ENCODE measurements around the gene PCK2. TPM values are rescaled to one million over a fixed set of nuclear protein-coding genes. Genes with fewer than 3 reads are reported as not detected.
A peak's percentile ranks its signal among the peaks of the same experiment; 100 is the strongest.

The PCK2 gene
- total and polyA plus RNA-seq, 8 donors = 12.9 to 61.3 (median 16.6) TPM

DNA sequence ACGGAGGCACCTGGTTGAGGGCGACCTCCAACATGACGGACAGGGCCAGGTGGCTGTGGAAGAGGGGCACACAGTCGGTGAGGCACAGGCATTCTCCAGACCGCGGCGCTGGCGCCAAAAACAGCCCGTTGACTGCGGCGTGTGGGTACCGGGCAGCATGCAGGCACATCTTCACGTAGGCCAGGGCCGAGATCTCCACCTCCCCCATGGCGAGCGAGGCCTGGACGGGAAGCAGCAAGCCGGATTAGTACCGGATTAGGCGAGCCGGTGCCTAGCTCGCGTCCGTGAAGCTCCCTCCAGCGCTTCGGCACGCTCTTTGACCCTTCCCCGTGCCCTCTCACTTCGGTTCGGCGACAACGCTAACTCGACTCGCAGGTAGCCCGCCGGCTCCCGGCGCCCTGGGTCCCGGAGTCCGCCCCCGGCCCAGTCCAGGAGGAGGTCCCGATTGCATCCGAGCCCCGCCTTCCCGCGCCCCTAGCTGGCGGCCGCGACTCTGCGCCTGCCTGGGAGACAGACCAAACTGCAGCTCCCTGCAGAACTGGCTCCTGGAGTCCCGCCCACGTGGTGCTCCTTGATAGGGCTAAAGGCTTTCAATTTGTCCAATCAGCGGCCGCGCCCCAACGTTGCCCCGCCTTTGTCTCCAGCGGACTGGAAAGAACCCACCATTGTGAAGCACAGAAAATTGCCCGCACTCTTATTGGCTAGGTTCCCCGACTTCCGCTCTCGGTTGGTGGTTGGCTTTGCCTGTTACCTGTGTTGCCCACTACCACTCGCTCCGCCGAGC, 47.2 kb downstream of the PCK2 start, which contains the start of gene EMC9:
TSS of gene EMC9 (minus strand) at position 495 of the 784 bp plus-strand sequence. CDS start at position 208, 287 bp downstream.
- peak within 1 kb of the TSS; percentile 85 to 91 for H3K27ac ChIP-seq
- peaks cover 25 to 74% of the 10 kb centered on the region in 2 donors for H3K4me1 ChIP-seq
- peak; percentile 98 to 100 (median 99) for DNase-seq
- intact Hi-C loops (cut with DNase I) = no loop called here
- peak; percentile 93 for ATAC-seq
- H3K9me3 ChIP-seq = no peaks in the 10 kb centered on the region
- TF ChIP-seq, protein P1, sequence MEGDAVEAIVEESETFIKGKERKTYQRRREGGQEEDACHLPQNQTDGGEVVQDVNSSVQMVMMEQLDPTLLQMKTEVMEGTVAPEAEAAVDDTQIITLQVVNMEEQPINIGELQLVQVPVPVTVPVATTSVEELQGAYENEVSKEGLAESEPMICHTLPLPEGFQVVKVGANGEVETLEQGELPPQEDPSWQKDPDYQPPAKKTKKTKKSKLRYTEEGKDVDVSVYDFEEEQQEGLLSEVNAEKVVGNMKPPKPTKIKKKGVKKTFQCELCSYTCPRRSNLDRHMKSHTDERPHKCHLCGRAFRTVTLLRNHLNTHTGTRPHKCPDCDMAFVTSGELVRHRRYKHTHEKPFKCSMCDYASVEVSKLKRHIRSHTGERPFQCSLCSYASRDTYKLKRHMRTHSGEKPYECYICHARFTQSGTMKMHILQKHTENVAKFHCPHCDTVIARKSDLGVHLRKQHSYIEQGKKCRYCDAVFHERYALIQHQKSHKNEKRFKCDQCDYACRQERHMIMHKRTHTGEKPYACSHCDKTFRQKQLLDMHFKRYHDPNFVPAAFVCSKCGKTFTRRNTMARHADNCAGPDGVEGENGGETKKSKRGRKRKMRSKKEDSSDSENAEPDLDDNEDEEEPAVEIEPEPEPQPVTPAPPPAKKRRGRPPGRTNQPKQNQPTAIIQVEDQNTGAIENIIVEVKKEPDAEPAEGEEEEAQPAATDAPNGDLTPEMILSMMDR (IDR thresholded peaks at IDR 0.05) = peak; percentile 53 to 80
- peaks cover 0 to 54% of the 10 kb centered on the region in 2 donors for H3K36me3 ChIP-seq
- H3K4me3 ChIP-seq = peak within 1 kb of the TSS; percentile 69
- no peaks in the 10 kb centered on the region for H3K27me3 ChIP-seq

DNA sequence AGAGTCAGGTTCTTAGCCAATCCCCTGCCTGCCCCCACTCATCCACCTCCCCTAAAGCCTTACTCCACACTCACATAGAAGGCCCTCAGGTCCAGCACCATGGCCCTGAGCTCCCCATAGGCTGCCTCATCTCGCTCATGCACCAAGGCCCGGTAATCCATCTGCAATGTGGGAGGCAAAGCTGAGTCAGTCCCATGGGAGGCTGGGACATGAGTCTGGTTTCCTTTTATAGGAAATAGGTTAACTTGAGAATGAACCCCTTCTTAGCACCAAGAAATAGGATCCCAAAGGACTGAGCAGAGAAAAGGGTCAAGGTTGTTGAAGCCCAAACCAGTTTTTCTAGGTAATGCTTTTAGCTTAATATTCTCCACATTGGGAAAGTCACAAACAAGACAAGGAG, 49.4 kb downstream of the PCK2 start:
- intact Hi-C loops (cut with DNase I) = no loop called here
- H3K27ac ChIP-seq = no peak overlapping the region
- H3K4me3 ChIP-seq = no peak overlapping the region
- DNase-seq = no peak
- H3K27me3 ChIP-seq = no peaks in the 10 kb centered on the region
- H3K36me3 ChIP-seq = peaks cover 0 to 41% of the 10 kb centered on the region in 2 donors
- H3K9me3 ChIP-seq = no peaks in the 10 kb centered on the region
- H3K4me1 ChIP-seq = peaks cover 24 to 60% of the 10 kb centered on the region in 2 donors
- TF ChIP-seq, protein P1 (IDR thresholded peaks at IDR 0.05) = no peak
- no peak for ATAC-seq

- TF ChIP-seq, protein P1 (IDR thresholded peaks at IDR 0.05) = no peak
- no peaks in the 10 kb centered on the region for H3K9me3 ChIP-seq
- intact Hi-C loops (cut with DNase I) = no loop called here
- ATAC-seq (no peak), DNase-seq (no peak)
- H3K27ac ChIP-seq = no peak overlapping the region
- no peak overlapping the region for H3K4me3 ChIP-seq
- peaks cover 24 to 60% of the 10 kb centered on the region in 2 donors for H3K4me1 ChIP-seq
- H3K36me3 ChIP-seq = peaks cover 0 to 40% of the 10 kb centered on the region in 2 donors
- no peaks in the 10 kb centered on the region for H3K27me3 ChIP-seq
These were observed 50.3 kb downstream of the PCK2 start for GRCh38 chr14:24144451-24144850.

- DNase-seq = no peak
- Histone ChIP-seq H3K36me3 (peaks cover 0 to 41% of the 10 kb centered on the region in 2 donors), H3K27me3 (no peaks in the 10 kb centered on the region), H3K4me1 (peaks cover 18 to 60% of the 10 kb centered on the region in 2 donors), H3K27ac (peak overlapping the region; percentile 92 to 95), H3K4me3 (peak overlapping the region in 1 of 2 donors; percentile 100), H3K9me3 (no peaks in the 10 kb centered on the region)
- intact Hi-C loops (cut with DNase I) = no loop called here
- no peak for ATAC-seq
- TF ChIP-seq, protein P1 (IDR thresholded peaks at IDR 0.05) = no peak
These were observed 51.1 kb downstream of the PCK2 start for GRCh38 chr14:24145219-24145618.

DNA sequence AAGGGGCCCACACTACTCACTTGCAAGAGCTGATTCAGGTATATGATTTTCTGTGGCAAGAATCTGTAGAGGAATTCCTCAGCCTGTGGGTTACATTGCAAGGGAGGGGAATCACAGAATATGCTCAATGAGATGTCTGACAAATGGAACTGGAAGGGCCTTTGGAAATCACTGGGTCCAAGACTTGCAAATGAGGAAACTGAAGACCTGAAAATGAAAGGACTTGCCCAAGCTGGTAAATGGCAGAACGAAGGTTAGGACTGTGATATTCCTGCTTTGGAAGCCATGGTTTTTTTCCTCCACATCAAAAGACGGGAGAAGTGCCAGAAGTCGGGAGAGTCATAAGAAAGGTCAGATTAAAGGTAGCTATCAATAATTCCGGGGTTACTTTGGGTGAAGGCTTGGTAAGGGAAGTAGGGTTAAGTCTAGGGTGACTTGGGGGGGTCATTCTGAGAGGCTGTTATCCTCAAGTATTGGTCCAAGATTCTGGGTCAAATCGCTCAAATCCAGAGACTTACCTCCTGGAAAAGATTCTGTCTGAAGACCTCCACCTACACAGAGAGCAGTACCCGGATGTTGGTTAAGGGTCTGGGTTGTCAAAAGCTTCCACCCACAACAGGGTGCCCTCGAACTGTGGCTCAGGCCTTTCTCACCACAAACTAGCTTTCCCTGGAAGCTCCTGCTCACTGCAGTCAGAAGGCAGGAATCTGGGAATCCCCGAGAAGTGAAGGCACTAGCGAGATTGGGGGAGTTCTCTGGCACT, 51.8 kb downstream of the PCK2 start:
- Histone ChIP-seq H3K9me3 (no peaks in the 10 kb centered on the region), H3K27me3 (no peaks in the 10 kb centered on the region), H3K27ac (peak overlapping the region; percentile 92 to 95), H3K4me1 (peaks cover 16 to 54% of the 10 kb centered on the region in 2 donors), H3K36me3 (peaks cover 0 to 48% of the 10 kb centered on the region in 2 donors), H3K4me3 (peak overlapping the region; percentile 80 to 100)
- intact Hi-C loops (cut with DNase I) = no loop called here
- no peak for DNase-seq
- no peak for ATAC-seq
- TF ChIP-seq, protein P1 (IDR thresholded peaks at IDR 0.05) = no peak

All from left lung (tissue), 10 donors.